PC-3 (cell line): ENCODE results near the gene GRK3.

Experiments used
- EZH2 ChIP-seq: fragments of 300-600 bp; sonication (generic); IDR thresholded peaks from one replicate; pipeline ENCODE4 v1.6.1; 2017; ENCODE audit warnings: antibody characterized with exemption, mild to moderate bottlenecking, low read length; ENCODE audit not compliant: unreplicated experiment
- TF ChIP-seq, protein P1 (sequence below): fragments of 300-600 bp; sonication (generic); conservative IDR thresholded peaks from 2 replicates; pipeline ENCODE4 v1.5.1; 2017; ENCODE audit warnings: antibody characterized with exemption, low read depth, mild to moderate bottlenecking, low read length

DNA sequence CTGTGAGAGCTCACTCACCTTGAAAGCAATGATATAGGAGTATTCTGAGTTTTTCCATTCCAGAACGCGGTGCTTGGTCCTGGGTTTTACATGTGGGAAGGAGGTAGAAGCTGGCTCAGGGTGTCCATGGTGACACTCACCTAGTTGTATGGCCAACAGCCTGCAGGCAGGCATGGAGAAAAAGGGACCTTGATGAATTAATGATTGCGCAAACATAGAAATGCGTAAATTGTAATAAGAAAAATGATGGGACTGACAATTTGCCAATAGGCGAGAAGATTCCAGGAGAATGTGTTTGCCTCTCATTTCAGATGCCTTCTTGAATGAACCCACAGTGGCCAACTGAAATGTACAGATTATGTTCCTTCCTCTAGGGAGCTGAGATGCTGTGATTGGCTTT is 124.2 kb downstream of the GRK3 start:
- TF ChIP-seq, protein P1, sequence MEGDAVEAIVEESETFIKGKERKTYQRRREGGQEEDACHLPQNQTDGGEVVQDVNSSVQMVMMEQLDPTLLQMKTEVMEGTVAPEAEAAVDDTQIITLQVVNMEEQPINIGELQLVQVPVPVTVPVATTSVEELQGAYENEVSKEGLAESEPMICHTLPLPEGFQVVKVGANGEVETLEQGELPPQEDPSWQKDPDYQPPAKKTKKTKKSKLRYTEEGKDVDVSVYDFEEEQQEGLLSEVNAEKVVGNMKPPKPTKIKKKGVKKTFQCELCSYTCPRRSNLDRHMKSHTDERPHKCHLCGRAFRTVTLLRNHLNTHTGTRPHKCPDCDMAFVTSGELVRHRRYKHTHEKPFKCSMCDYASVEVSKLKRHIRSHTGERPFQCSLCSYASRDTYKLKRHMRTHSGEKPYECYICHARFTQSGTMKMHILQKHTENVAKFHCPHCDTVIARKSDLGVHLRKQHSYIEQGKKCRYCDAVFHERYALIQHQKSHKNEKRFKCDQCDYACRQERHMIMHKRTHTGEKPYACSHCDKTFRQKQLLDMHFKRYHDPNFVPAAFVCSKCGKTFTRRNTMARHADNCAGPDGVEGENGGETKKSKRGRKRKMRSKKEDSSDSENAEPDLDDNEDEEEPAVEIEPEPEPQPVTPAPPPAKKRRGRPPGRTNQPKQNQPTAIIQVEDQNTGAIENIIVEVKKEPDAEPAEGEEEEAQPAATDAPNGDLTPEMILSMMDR, result no peak
- TF ChIP-seq EZH2, result no peak
